CD4-positive, alpha-beta T cell treated with Interleukin-10 for 1 hour (primary cell): ENCODE results near the gene MLH3.
"Not testable (repeated sequence)": the region's sequence is repeated elsewhere in the genome, so short reads cannot be mapped to it uniquely, and the experiment has no call there.

ENCODE experiments used
- DNase-seq: peaks from one replicate; pipeline ENCODE4 v3.0.0-alpha.2; 2020

Gene MLH3

GRCh38 chr14:75022655-75023054, 28.6 kb downstream of the MLH3 start:
- peak; percentile 11 for DNase-seq

GRCh38 chr14:75018694-75019093, 32.6 kb downstream of the MLH3 start:
- DNase-seq, result no peak

- DNase-seq, result no peak
Measured at GRCh38 chr14:75016815-75017214, 34.5 kb downstream of the MLH3 start.

- DNase-seq, result no peak
Measured at GRCh38 chr14:75015496-75015895, 35.8 kb downstream of the MLH3 start.

GRCh38 chr14:75013290-75013689, 38.0 kb downstream of the MLH3 start:
- no peak for DNase-seq

GRCh38 chr14:75011356-75011994, 39.8 kb downstream of the MLH3 start:
- no peak for DNase-seq

GRCh38 chr14:75010472-75011093, 40.7 kb downstream of the MLH3 start:
- DNase-seq, result no peak

GRCh38 chr14:75009176-75009575, 42.1 kb downstream of the MLH3 start:
- no peak for DNase-seq

- no peak for DNase-seq
Measured at GRCh38 chr14:75005357-75005756, 45.9 kb downstream of the MLH3 start.

GRCh38 chr14:75003250-75004027, 47.8 kb downstream of the MLH3 start:
- no peak for DNase-seq

- peak; percentile 99 for DNase-seq
Measured at GRCh38 chr14:75002392-75003249, 48.6 kb downstream of the MLH3 start, which contains the start of gene EIF2B2. EIF2B2 (plus strand) TSS chr14:75002921; CDS start chr14:75002991, 70 bp downstream.

GRCh38 chr14:75001899-75002298, 49.4 kb downstream of the MLH3 start:
- no peak for DNase-seq

- no peak for DNase-seq
Measured at GRCh38 chr14:75001261-75001660, 50.0 kb downstream of the MLH3 start.

- not testable (repeated sequence) for DNase-seq
Measured at GRCh38 chr14:74995781-74996180, 55.5 kb downstream of the MLH3 start.

- not testable (repeated sequence) for DNase-seq
Measured at GRCh38 chr14:74994182-74994581, 57.1 kb downstream of the MLH3 start.

GRCh38 chr14:74988993-74989392, 62.3 kb downstream of the MLH3 start:
- DNase-seq, result no peak

GRCh38 chr14:74988131-74988530, 63.1 kb downstream of the MLH3 start:
- DNase-seq, result no peak

- DNase-seq, result no peak
Measured at GRCh38 chr14:74985806-74986205, 65.5 kb downstream of the MLH3 start.

GRCh38 chr14:74985028-74985310, 66.3 kb downstream of the MLH3 start:
- DNase-seq, result no peak

- no peak for DNase-seq
Measured at GRCh38 chr14:74984236-74985027, 66.8 kb downstream of the MLH3 start.

- DNase-seq, result no peak
Measured at GRCh38 chr14:74983343-74983742, 67.9 kb downstream of the MLH3 start.

GRCh38 chr14:74982661-74983060, 68.6 kb downstream of the MLH3 start:
- no peak for DNase-seq
